Esophagus squamous epithelium (tissue), 5 donors: ENCODE data around the gene MCM3. TPM values are rescaled to one million over a fixed set of nuclear protein-coding genes. Genes with fewer than 3 reads are reported as not detected.

Source experiments
- DNase-seq: peaks from one replicate; lab custom pipeline; 2025; lab: John Stamatoyannopoulos, UW
- H3K27ac ChIP-seq, 4 donors: fragments of 200-600 bp; sonication (generic); one replicate each; pipeline ENCODE4 v1.5.1; 2016 to 2019; ENCODE audit warnings: mild to moderate bottlenecking in 1 of 4
- H3K27me3 ChIP-seq, 4 donors: fragments of 200-600 bp; sonication (generic); 1 replicate in 3 of 4; 2 replicates in 1 of 4; pipeline versions ENCODE4 v1.5.1 to v1.6.0; 2017 to 2021; ENCODE audit warnings: antibody characterized with exemption in 1 of 4
- H3K36me3 ChIP-seq, 3 donors: fragments of 200-600 bp; sonication (generic); one replicate each; pipeline ENCODE4 v1.5.1; 2016 to 2019
- H3K4me1 ChIP-seq, 3 donors: fragments of 200-600 bp; sonication (generic); one replicate each; pipeline ENCODE4 v1.5.1; 2017 to 2019
- H3K4me3 ChIP-seq, 4 donors: fragments of 200-600 bp; sonication (generic); 1 replicate in 3 of 4; 2 replicates in 1 of 4; pipeline ENCODE4 v1.5.1; 2016 to 2019; ENCODE audit warnings: mild to moderate bottlenecking in 2 of 4, moderate library complexity in 1 of 4
- H3K9me3 ChIP-seq, 3 donors: fragments of 200-600 bp; sonication (generic); one replicate each; pipeline ENCODE4 v1.5.1; 2016 to 2019
- CTCF ChIP-seq, 6 experiments: fragments of 450-650 bp in 4 of 6; fragments of 200-600 bp in 2 of 6; sonication (generic) in 2 of 6; IDR thresholded peaks; one replicate each; pipeline ENCODE4 v1.5.1; 2016 to 2019; ENCODE audit warnings: antibody characterized with exemption in 6 of 6, mild to moderate bottlenecking in 4 of 6, moderate library complexity in 4 of 6
- POLR2A ChIP-seq, 4 donors: fragments of 450-650 bp; IDR thresholded peaks; one replicate each; pipeline ENCODE4 v1.6.1; 2017; ENCODE audit warnings: antibody characterized with exemption in 4 of 4, mild to moderate bottlenecking in 4 of 4, moderate library complexity in 3 of 4
- WGBS, 2 donors: methylation state at CpG; one replicate each; pipeline ENCODE4 v1.1.5; 2018; 5-methylcytosine and 5-hydroxymethylcytosine counted together
- intact Hi-C: fragments of 100-400 bp; cut with DNase I; formaldehyde crosslinking; loops from one replicate; pipeline ENCODE4 v1.15.0; 2022
- total RNA-seq, 4 donors: library from RNA; depleted of rRNA; stranded (reverse); fragments of >200 nt; gene quantifications; one replicate each; pipeline ENCODE4 v1.1.0, GENCODE V29; 2016
- donor health status: DM: yes; HTN: yes; CAD: no.

Gene MCM3
- total RNA-seq, 4 donors from 2014 or later, result 37.5 to 70.3 (median 47.7) TPM

GRCh38 chr6:52271852-52272460 is 12.6 kb downstream of the MCM3 start:
- H3K36me3 ChIP-seq, result peaks cover 8 to 100% (median 15%) of the 10 kb centered on the region in 3 donors
- H3K9me3 ChIP-seq, result no peaks in the 10 kb centered on the region
- no peaks in the 10 kb centered on the region for H3K27me3 ChIP-seq
- TF ChIP-seq CTCF (IDR thresholded peaks at IDR 0.05), result no peak
- TF ChIP-seq POLR2A (IDR thresholded peaks at IDR 0.05), result no peak
- H3K4me1 ChIP-seq, result no peaks in the 10 kb centered on the region
- H3K4me3 ChIP-seq, result no peak overlapping the region
- WGBS, 2 donors, result 84 to 86% methylated on average over 9 of the region's 9 CpGs
- intact Hi-C loops, result no loop called here
- H3K27ac ChIP-seq, result peak overlapping the region in 1 of 4 donors; percentile 34
- no peak for DNase-seq

GRCh38 chr6:52263709-52264540 is 20.6 kb downstream of the MCM3 start:
- intact Hi-C loops, result no loop called here
- Histone ChIP-seq H3K36me3 (peaks cover 6 to 76% (median 8%) of the 10 kb centered on the region in 3 donors), H3K9me3 (no peaks in the 10 kb centered on the region), H3K27me3 (no peaks in the 10 kb centered on the region), H3K4me3 (no peak overlapping the region), H3K27ac (no peak overlapping the region), H3K4me1 (no peaks in the 10 kb centered on the region)
- DNase-seq, result no peak
- 43 to 44% methylated on average over 10 to 11 of the region's 11 CpGs for WGBS, 2 donors
- TF ChIP-seq CTCF (IDR thresholded peaks at IDR 0.05), result peak; percentile 67 to 94 (median 78)
- TF ChIP-seq POLR2A (IDR thresholded peaks at IDR 0.05), result no peak

- Histone ChIP-seq H3K27ac (no peak overlapping the region), H3K4me3 (no peak overlapping the region), H3K4me1 (no peaks in the 10 kb centered on the region), H3K9me3 (no peaks in the 10 kb centered on the region), H3K36me3 (peaks cover 0 to 64% (median 8%) of the 10 kb centered on the region in 3 donors), H3K27me3 (no peaks in the 10 kb centered on the region)
- intact Hi-C loops, result no loop called here
- TF ChIP-seq POLR2A (IDR thresholded peaks at IDR 0.05) (no peak), CTCF (IDR thresholded peaks at IDR 0.05) (no peak)
- WGBS, 2 donors, result 86 to 92% methylated on average over 9 of the region's 9 CpGs
- no peak for DNase-seq
These were observed 21.8 kb downstream of the MCM3 start for GRCh38 chr6:52262620-52263344.

GRCh38 chr6:52261229-52261628 is 23.3 kb downstream of the MCM3 start:
- no peak overlapping the region for H3K4me3 ChIP-seq
- H3K27ac ChIP-seq, result no peak overlapping the region
- intact Hi-C loops, result no loop called here
- H3K9me3 ChIP-seq, result no peaks in the 10 kb centered on the region
- TF ChIP-seq CTCF (IDR thresholded peaks at IDR 0.05), result no peak
- no peak for TF ChIP-seq POLR2A (IDR thresholded peaks at IDR 0.05)
- peaks cover 0 to 6% (median 0%) of the 10 kb centered on the region in 4 donors for H3K27me3 ChIP-seq
- H3K36me3 ChIP-seq, result peaks cover 0 to 49% (median 4%) of the 10 kb centered on the region in 3 donors
- no peak for DNase-seq
- WGBS, 2 donors, result 41 to 73% methylated on average over 5 to 6 of the region's 6 CpGs
- H3K4me1 ChIP-seq, result no peaks in the 10 kb centered on the region
